ENCODE data around the gene EEF2KMT.
"Not testable (repeated sequence)": the region's sequence is repeated elsewhere in the genome, so short reads cannot be mapped to it uniquely, and the experiment has no call there.

The EEF2KMT gene

GRCh38 chr16:5070431-5071186 is 27.0 kb downstream of the EEF2KMT start:
- no peak for DNase-seq

DNA sequence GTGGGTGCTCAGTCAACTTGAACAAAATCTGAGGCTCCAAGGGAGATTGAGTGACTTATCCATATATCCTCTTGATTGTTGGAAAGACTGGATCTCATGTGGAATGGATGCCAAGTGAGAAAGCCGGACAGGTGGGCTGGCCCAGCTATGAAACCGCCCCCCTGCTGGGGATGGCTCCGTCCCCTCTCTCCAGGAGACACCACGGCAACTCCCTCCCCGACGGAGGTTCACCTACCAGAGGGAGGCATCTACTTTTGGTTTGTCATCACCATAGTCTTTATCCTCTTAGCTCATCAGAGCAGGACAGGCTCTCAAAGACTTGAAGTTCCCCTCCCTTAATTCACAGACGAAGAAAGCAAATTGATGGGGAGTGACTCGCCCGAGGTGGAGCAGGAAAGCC is 27.7 kb downstream of the EEF2KMT start:
- DNase-seq = no peak

- no peak for DNase-seq
Measured at GRCh38 chr16:5069048-5069447, 28.5 kb downstream of the EEF2KMT start.

DNA sequence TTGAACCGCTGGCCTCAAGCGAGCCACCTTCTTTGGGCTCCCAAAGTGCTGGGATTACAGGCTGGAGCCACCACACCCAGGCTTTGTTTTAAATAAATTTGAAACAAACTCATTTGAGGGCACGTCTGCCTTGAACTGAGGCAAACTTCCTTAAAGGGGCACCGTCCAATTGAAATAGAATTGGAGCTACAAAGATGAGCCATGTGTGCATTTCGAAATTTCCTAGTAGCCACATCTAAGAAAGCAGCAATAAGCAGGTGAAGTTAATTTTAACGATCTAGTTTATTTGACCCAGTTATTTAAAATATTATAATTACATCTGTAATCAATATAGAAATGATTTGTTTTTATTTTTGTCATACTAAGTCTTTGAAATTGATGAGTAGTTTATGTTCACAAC is 31.1 kb downstream of the EEF2KMT start:
- DNase-seq = no peak

GRCh38 chr16:5065813-5066212 is 31.8 kb downstream of the EEF2KMT start, which contains the start of gene C16orf89:
Gene C16orf89 (minus strand): TSS chr16:5065956. CDS start chr16:5065908, 48 bp downstream.
- no peak for DNase-seq

- no peak for DNase-seq
Measured at GRCh38 chr16:5065326-5065725, 32.3 kb downstream of the EEF2KMT start.

DNA sequence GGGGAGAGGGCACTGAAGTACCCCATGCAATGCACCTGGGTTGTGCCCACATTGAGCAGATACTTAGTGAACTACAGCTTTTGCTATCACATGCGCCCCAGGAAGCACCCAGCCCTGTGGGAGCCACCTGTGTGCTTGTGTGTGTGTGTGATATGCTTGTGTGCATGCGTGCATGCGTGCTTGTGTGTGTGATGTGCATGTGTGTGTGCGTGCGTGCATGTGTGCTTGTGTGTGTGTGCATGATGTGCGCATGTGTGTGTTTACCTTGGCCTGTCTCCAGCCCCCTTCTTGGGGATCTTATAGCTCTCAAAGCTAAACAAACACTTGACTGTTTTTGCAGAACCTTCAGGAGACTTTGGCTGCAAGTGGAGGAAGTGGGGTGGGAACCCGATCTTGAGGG is 32.7 kb downstream of the EEF2KMT start:
- DNase-seq = no peak

DNA sequence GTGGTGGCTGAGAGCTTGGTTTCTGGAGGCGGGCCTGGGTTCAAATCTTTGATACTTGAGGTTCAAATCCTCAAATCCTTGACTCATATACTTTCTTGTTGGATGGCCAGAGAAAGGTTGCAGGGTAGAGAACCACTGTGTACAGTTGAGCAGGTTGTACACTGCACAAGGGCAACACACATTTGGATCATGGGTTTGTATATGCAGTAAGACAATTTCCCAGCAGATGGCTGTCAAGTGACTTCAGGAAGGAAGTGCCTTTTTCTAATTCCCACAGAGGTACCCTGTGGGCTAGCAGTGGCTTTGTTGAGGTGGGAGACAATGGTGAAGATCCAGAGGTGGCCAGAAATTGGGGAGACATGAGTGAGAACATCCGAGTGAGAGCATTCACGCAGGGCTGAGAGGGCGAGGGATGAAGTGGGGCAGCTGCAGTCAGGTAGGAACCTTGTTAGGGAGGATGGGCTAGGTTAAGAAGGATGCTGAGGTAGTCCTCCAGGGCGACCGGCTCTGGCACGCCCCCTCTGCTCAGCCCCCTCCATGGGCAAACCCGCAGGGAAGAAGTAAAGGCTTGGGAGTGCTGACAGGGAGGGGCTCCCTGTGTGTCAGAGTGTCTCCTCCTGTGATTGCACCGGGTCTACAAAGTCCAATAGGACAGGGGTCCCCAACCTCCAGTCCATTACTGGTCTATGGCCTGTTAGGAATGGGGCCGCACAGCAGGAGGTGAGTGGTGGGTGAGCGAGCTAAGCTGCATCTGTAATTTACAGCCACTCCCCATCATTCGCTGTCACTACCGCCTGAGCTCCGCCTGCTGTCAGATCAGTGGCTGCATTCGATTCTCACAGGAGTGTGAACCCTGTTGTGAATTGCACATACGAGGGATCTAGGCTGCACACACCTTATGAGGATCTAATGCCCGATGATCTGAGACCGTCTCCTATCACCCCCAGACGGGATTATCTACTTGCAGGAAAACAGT is 34.5 kb downstream of the EEF2KMT start:
- DNase-seq = no peak

GRCh38 chr16:5062051-5062450 is 35.5 kb downstream of the EEF2KMT start:
- no peak for DNase-seq

DNA sequence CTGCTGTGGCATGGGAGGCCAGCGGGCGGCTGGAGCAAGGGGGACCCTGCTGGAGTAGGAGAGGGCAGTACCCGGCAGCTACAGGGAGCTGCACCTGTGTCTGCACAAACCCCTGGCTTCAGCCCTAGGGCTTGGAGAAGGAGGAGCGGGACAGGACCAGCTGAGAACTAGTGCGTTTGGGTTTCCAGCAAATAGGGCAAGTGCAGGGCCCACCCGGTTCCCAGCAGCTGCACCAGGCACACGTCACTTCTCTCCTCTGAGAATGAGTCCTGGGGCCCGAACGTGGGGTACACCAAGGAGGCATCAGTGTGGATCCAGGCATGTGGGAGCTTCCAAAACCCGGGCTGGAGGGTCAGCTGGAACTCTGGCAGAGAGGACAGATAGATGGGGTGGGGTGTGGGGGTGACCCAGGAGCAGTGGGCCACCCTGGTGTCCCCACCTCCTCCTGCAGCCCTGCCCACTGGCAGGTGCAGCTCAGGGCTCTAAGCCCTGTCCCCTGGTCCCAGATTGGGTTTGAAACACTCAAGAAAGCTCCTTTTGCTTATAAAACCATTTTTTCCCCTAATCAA is 37.4 kb downstream of the EEF2KMT start:
- DNase-seq = no peak

DNA sequence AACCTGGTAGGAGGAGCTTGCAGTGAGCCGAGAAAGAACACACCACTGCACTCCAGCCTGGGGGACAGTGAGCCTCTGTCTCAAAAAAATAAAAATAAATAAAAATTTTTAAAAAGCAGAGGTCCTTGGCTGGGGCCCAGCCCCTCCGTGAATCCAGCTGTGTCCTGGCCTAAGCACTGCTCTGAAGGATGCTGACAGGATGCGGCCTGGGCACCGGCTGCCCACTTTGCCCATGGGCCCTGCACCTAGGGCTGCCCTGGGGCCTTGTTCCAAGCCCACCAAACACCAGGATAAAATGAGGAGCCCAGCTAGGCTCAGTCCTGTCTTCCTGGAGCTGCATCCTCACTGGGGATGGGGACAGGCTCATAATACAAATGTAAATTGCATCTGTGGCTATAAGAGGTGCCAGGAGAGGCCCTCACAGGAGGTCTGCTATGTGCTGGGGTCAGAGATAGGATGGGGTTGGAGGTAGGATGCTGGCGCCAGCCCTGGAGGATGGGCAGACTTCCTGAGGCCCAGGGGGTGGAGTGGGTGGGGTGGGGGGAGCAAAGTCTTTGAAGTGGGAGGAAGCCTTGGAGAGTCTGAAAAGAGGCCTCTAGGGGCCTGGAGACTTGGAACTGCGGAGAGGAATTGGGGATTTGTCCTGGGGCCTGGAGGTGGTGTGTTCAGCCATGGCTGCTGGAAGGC is 38.1 kb downstream of the EEF2KMT start:
- DNase-seq = no peak

GRCh38 chr16:5058476-5058875 is 39.1 kb downstream of the EEF2KMT start:
- no peak for DNase-seq

- DNase-seq = no peak
Measured at GRCh38 chr16:5056352-5056751, 41.2 kb downstream of the EEF2KMT start.

DNA sequence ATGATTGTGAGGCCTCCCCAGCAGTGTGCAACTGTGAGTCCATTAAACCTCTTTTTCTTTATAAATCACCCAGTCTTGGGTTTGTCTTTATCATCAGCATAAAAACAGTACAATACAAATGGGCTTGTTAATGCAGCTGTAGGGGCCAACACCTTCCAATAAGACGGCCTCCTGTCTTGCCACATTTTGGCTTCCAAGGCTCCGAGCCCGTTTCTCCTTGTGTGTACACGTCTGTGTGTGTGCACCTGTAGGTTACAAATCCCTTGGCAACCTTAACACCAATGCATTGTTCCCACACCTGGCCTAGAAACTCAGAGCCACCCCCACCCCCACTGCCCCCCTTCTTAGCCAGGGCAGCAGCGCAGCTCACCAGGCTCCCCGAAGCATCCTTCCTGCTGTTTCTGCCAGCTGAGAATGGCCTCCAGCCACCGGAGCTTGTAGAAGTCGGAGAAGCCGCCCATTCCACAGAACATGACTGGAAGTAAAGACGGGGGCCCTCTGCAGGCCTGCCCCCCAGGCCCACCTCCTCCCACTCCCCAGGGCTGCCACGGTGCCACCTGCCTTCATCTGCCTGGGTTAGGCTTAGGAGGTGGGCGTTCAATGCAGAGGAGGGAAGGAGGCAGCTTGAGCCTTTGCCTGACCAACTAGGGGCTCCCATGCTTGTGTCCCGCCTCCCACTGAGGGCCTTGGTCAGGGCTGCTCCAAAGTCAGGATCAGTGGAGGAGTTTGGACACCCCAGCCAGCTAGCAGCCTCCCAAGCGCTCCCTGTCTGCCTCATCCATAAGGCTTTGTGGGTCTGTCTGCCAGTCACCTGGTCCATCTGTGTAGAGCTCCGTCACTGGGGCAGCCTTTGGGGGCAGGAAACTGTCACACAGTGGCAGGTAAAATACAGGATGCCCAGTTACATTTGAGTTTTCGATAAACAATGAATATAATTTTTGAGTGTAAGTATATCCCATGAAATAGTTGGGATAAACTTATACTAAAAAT is 42.4 kb downstream of the EEF2KMT start:
- DNase-seq = no peak

DNA sequence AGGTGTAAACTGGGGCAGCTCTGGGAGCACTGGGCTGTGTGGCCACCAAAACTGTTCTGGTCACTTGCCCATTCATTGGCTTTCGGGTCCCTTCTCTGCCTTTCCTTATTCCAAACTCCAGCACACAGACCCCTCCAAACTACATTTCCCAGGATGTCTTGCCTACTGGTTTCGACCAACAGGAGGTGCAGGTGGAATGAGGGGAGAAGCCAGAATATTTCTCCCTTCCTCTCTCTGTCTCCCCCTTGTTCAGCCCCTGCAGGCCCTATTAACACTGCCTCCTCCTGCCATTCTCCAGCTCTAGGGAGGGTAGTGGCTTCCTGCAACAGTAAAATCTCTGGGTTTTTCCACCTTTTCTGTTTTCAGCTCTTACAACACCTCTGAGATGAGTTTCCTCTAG is 50.7 kb downstream of the EEF2KMT start:
- DNase-seq = no peak

DNA sequence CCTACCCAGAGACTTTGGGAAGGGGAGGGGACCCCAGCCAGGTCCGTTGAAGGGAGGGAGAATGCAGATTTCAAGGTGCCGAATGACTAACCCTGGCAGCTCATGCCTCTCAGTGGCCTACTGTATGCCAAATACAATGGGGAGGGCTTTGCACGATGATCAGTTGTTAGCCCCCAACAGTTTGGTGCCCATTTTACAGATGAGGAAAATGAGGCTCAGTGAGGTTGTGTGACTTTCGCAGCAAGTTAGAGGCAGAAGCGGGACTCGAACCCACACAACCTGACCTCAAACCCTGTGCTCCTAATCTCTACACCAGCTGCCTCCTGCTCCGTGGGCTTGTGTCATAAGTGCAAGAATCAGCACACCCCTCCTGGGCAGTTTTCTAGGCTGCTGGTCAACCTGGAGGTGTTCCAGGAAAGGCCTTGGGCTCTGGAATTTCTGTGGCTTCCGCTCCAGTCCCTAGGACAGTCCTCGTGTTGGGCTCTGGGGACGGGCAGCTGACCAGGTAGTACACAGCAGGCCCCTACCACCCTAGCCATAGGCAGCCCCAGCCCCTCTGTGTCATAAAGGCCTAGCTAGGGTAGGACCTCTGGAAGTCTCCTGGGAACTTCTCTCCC is 52.0 kb downstream of the EEF2KMT start:
- DNase-seq = no peak

DNA sequence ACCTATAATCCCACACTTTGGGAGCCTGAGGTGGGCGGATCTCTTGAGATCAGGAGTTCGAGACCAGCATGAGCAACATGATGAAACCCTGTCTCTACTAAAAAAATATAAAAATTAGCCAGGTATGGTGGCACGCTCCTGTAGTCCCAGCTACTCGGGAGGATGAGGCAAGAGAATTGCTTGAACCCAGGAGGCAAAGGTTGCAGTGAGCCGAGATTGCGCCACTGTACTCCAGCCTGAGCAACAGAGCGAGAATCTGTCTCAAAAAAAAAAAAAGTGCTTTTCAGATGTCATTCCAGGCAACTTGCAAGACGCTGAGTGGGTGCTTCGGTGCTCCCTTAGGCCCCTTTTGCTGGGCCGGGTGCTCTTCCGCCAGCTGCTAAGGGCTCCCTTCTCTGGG is 53.0 kb downstream of the EEF2KMT start:
- DNase-seq = not testable (repeated sequence)

- no peak for DNase-seq
Measured at GRCh38 chr16:5044011-5044540, 53.5 kb downstream of the EEF2KMT start.

- DNase-seq = no peak
Measured at GRCh38 chr16:5042574-5043171, 54.9 kb downstream of the EEF2KMT start.

DNA sequence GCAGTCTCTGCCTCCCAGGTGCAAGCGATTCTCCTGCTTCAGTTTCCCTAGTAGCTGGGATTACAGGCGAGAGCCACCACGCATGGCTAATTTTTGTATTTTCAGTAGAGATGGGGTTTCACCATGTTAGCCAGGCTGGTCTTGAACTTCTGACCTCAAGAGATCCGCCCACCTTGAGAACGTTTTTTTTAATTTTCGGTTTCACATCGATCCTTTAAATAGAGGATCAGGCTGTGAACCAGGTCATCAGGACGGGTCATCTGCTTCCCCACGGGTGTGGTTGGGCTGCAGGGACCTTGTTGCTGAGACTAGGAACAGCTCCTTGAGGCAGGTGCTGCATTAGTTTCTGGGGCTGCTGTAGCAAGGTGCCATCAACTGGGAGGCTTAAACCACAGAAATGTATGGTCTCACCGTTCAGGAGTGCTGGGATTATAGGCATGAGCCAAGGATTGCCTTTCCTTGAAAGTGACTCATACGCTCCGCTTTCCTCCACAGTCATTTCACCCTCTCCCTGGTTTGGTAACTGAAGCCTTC is 55.9 kb downstream of the EEF2KMT start:
- DNase-seq = no peak
